ENCODE results near the gene NCAPD2.

The NCAPD2 gene

GRCh38 chr12:6570264-6570887 lies 76.5 kb downstream of the NCAPD2 start:
- ChIA-PET CTCF (interaction anchor here (0.7 to 2.7 kb wide), 16 partner anchors 11 to 196 kb away, joined by 3 to 13 read pairs (median 4); no protein-coding TSS in a partner anchor), POLR2A (interaction anchor here (0.5 kb wide), 1 partner anchor 1366 kb away, joined by 3 read pairs; no protein-coding TSS in a partner anchor)
- TF ChIP-seq CTCF (IDR thresholded peaks at IDR 0.05; ENCODE audit: control extremely low read depth, extremely low read depth, low read depth, missing control alignments): peak; percentile 77
- peak; percentile 60 for DNase-seq (ENCODE audit: extremely low spot score)

GRCh38 chr12:6573001-6573400 lies 79.1 kb downstream of the NCAPD2 start:
- POLR2A ChIA-PET: no interaction called here
- TF ChIP-seq CTCF (IDR thresholded peaks at IDR 0.05; ENCODE audit: control extremely low read depth, extremely low read depth, low read depth, missing control alignments): no peak
- DNase-seq (ENCODE audit: extremely low spot score): no peak
- CTCF ChIA-PET: interaction anchor here (0.7 to 2.1 kb wide), 5 partner anchors 10 to 71 kb away, joined by 3 to 6 read pairs (median 4); no protein-coding TSS in a partner anchor

- CTCF ChIA-PET: interaction anchor here (0.9 kb wide), 1 partner anchor 20 kb away, joined by 4 read pairs; no protein-coding TSS in a partner anchor
- POLR2A ChIA-PET: interaction anchor here (0.6 kb wide), 1 partner anchor 16 kb away, joined by 5 read pairs; no protein-coding TSS in a partner anchor
- DNase-seq (ENCODE audit: extremely low spot score): no peak
- no peak for TF ChIP-seq CTCF (IDR thresholded peaks at IDR 0.05; ENCODE audit: control extremely low read depth, extremely low read depth, low read depth, missing control alignments)
These were observed 80.8 kb downstream of the NCAPD2 start for GRCh38 chr12:6574576-6575295.

- no peak for TF ChIP-seq CTCF (IDR thresholded peaks at IDR 0.05; ENCODE audit: control extremely low read depth, extremely low read depth, low read depth, missing control alignments)
- no peak for DNase-seq (ENCODE audit: extremely low spot score)
- ChIA-PET CTCF (interaction anchor here (1.2 to 1.6 kb wide), 2 partner anchors 12 kb away, joined by 5 to 6 read pairs; no protein-coding TSS in a partner anchor), POLR2A (interaction anchor here (0.6 kb wide), 1 partner anchor 40 kb away, joined by 3 read pairs; no protein-coding TSS in a partner anchor)
These were observed 81.7 kb downstream of the NCAPD2 start for GRCh38 chr12:6575648-6576047.

Measured in GM10248 (cell line).